ENCODE data around the gene SCP2. TPM values are rescaled to one million over a fixed set of nuclear protein-coding genes. Genes with fewer than 3 reads are reported as not detected.

The SCP2 gene
- total RNA-seq: 48.5 TPM

GRCh38 chr1:52927212-52928014, at the start of gene SCP2:
Gene SCP2 (plus strand): TSS chr1:52927276. CDS start chr1:52927397, 121 bp downstream.

GRCh38 chr1:53061859-53062707, 135.0 kb downstream of the SCP2 start, which contains the start of gene PODN:
Gene PODN (plus strand): TSS chr1:53062213. CDS start chr1:53069856, 7,643 bp downstream.

Small RNA genes within 50 kb of the gene (small RNA-seq; reads per million reads assigned to genes)
- gene AC099677.1 (ENCODE audit: low replicate concordance) (not detected), gene AC099677.2 (ENCODE audit: low replicate concordance) (not detected), gene HIGD1AP11 (ENCODE audit: low replicate concordance) (not detected), gene MIR1273F (ENCODE audit: low replicate concordance) (not detected), gene MIR1273G (ENCODE audit: low replicate concordance) (not detected), gene MIR5095 (ENCODE audit: low replicate concordance) (not detected)

Other genes starting within 250 kb of the SCP2 start
- 20.7 TPM for gene COA7, start 228.9 kb upstream of the SCP2 start, total RNA-seq
- gene ZYG11B, start 200.8 kb upstream of the SCP2 start, total RNA-seq: 129 TPM
- 0.31 TPM for gene ZYG11A, start 84.5 kb upstream of the SCP2 start, total RNA-seq
- gene ECHDC2, start 5.5 kb upstream of the SCP2 start, total RNA-seq: 13.8 TPM
- 0.94 TPM for gene PODN, start 134.9 kb downstream of the SCP2 start, total RNA-seq
- not detected for gene SLC1A7, start 215.4 kb downstream of the SCP2 start, total RNA-seq